Body of pancreas (tissue), 4 donors: ENCODE measurements around the gene PGP. TPM values are rescaled to one million over a fixed set of nuclear protein-coding genes. Genes with fewer than 3 reads are reported as not detected.

Source experiments
- ATAC-seq: fragments of 150-250 bp; one replicate; pipeline ENCODE4 v1.9.1; 2016
- DNase-seq, 4 donors: peaks; one replicate each; pipeline ENCODE4 v3.0.0-alpha.2; 2019
- H3K27ac ChIP-seq, 4 donors: fragments of 200-600 bp; sonication (generic); 1 replicate in 3 of 4; 2 replicates in 1 of 4; pipeline versions ENCODE4 v1.5.1 to v1.6.1; 2016 to 2019; ENCODE audit warnings: mild to moderate bottlenecking in 1 of 4, mixed read lengths in 1 of 4, moderate library complexity in 1 of 4
- H3K27me3 ChIP-seq, 2 donors: fragments of 200-600 bp; sonication (generic); one replicate each; pipeline ENCODE4 v1.6.0; 2016; ENCODE audit warnings: mild to moderate bottlenecking in 1 of 2
- H3K36me3 ChIP-seq, 2 donors: fragments of 200-600 bp; sonication (generic); replicated peaks in 1 of 2; 2 replicates each; pipeline ENCODE4 v1.5.1; 2016; ENCODE audit warnings: low read depth in 2 of 2; ENCODE audit not compliant: insufficient read depth in 1 of 2
- H3K4me1 ChIP-seq: fragments of 200-600 bp; sonication (generic); one replicate; pipeline ENCODE4 v1.6.0; 2016
- H3K4me3 ChIP-seq, 2 donors: fragments of 200-600 bp; sonication (generic); 1 replicate in 1 of 2; 2 replicates in 1 of 2; pipeline ENCODE4 v1.5.1; 2016 to 2019
- H3K9me3 ChIP-seq, 3 donors: fragments of 200-600 bp; sonication (generic); 1 replicate in 2 of 3; 2 replicates in 1 of 3; pipeline ENCODE4 v1.5.1; 2016
- POLR2A ChIP-seq, 3 donors: fragments of 450-650 bp; IDR thresholded peaks; one replicate each; pipeline ENCODE4 v1.6.1; 2016; ENCODE audit warnings: antibody characterized with exemption in 3 of 3, mild to moderate bottlenecking in 2 of 3
- WGBS, 2 donors: methylation state at CpG; one replicate each; pipeline ENCODE4 v1.1.5; 2017; 5-methylcytosine and 5-hydroxymethylcytosine counted together
- intact Hi-C: fragments of 100-400 bp; cut with DNase I; formaldehyde crosslinking; loops from one replicate; pipeline ENCODE4 v1.15.1; 2023
- total RNA-seq, 2 donors: library from RNA; depleted of rRNA; stranded (reverse); fragments of >200 nt; gene quantifications; one replicate each; pipeline ENCODE4 v1.1.0, GENCODE V29; 2016
- TF ChIP-seq, protein P1 (sequence below), 7 experiments: fragments of 450-650 bp in 4 of 7; fragments of 200-600 bp in 3 of 7; sonication (generic) in 3 of 7; IDR thresholded peaks; one replicate each; pipeline ENCODE4 v1.5.1; 2016 to 2019; ENCODE audit warnings: antibody characterized with exemption in 7 of 7

The PGP gene
- total RNA-seq, 2 donors from 2014 or later: 7.8 to 15.8 TPM

DNA sequence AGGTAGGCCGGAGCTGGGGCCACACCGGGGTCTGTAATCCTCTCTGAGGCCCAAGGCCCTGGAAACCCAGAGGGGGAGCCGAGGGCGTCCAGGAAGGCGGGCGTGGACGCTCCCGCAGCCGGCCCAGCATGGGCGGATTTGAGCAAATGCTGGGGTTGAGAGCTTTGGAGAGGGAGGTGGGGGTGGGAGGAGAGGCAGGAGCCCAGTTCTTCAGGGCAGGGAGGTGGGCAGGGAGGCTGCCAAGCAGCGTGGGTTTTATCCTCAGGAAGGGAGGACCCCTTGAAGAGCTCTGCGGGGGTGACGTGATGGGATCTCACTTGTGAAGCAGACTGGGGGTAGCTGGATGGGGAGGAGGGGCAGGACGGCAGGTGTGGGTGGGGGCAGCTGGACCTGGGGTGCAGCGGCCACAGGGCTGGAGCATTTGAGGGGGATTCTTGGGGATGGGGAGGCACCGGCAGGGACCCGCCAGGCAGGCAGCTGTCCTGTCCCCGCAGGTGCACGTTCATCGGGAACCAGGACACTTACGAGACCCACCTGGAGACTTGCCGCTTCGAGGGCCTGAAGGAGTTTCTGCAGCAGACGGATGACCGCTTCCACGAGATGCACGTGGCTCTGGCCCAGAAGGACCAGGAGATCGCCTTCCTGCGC, 41.8 kb downstream of the PGP start:
- H3K27ac ChIP-seq: no peak overlapping the region
- DNase-seq (no peak), ATAC-seq (no peak)
- 95 to 96% methylated on average over 10 to 29 of the region's 29 CpGs for WGBS, 2 donors
- intact Hi-C loops: no loop called here
- no peak for TF ChIP-seq POLR2A (IDR thresholded peaks at IDR 0.05)
- TF ChIP-seq, protein P1, sequence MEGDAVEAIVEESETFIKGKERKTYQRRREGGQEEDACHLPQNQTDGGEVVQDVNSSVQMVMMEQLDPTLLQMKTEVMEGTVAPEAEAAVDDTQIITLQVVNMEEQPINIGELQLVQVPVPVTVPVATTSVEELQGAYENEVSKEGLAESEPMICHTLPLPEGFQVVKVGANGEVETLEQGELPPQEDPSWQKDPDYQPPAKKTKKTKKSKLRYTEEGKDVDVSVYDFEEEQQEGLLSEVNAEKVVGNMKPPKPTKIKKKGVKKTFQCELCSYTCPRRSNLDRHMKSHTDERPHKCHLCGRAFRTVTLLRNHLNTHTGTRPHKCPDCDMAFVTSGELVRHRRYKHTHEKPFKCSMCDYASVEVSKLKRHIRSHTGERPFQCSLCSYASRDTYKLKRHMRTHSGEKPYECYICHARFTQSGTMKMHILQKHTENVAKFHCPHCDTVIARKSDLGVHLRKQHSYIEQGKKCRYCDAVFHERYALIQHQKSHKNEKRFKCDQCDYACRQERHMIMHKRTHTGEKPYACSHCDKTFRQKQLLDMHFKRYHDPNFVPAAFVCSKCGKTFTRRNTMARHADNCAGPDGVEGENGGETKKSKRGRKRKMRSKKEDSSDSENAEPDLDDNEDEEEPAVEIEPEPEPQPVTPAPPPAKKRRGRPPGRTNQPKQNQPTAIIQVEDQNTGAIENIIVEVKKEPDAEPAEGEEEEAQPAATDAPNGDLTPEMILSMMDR (IDR thresholded peaks at IDR 0.05): no peak
- H3K9me3 ChIP-seq: no peaks in the 10 kb centered on the region
- H3K27me3 ChIP-seq: no peaks in the 10 kb centered on the region
- no peak overlapping the region for H3K4me3 ChIP-seq
- H3K4me1 ChIP-seq: no peaks in the 10 kb centered on the region
- H3K36me3 ChIP-seq: peaks cover 10 to 27% of the 10 kb centered on the region in 2 donors

DNA sequence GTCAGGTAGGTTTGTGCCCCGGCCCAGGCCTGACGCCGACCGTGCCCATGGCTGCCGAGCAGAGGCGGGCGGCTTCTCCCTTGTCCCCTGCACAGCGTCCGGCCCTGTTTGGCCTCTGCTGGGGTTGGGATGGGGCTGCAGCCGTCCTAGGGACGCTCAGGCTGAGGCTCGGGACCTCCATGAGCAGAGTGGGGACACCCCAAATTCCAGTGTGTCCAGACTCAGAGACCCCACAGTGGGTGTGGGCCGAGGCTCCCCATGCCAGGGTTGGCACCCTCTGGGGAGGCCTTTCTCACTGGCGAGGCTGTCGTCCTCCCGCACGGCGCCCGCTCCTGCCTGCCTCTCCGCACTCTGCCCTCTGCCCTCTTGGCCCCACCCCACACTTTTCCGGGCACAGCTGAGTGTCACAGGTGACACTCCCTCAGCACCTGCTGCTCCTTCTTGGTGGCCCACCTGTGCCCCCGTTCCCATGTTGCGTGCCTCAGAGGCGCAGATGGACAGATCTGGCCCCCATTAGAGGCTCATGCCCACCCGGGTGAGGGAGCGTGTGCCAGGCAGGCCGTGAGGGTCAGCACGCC, 43.0 kb downstream of the PGP start:
- Histone ChIP-seq H3K27me3 (no peaks in the 10 kb centered on the region), H3K4me3 (no peak overlapping the region)
- ATAC-seq: no peak

DNA sequence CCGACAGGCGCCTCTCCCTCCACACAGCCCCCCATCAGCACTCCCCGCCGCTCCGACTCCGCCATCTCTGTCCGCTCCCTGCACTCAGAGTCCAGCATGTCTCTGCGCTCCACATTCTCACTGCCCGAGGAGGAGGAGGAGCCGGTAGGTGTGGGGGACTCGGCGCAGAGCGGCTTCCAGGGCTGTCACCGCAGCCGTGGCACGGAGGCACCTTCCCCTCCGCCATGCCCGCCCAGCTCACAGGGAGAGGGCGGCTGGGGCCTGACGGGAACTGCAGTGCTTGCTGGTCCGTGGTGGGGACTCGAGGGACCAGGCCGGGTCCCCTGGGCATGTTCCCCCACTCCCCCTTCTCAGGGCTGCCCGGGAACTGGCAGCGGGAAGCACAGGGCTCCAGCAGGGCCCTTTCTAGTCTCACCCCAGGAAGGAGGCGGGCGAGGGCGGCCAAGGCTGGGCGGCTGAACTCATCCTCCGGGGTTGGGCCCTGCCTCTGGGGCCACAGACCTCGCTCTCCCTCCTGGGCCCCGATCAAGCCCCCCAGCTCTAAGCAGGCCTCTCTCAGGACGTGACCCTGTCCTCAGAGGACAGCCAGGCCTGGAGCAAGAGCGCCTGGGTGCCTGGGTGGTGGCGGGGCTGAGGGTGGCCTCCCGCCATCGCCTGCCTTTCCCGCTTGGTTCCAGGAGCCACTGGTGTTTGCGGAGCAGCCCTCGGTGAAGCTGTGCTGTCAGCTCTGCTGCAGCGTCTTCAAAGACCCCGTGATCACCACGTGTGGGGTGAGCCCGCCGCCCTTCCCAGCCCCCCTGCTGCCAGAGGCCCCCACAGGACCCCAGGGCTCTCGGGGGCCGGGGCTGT, 43.8 kb downstream of the PGP start:
- Histone ChIP-seq H3K4me3 (no peak overlapping the region), H3K36me3 (peaks cover 7 to 23% of the 10 kb centered on the region in 2 donors), H3K27me3 (no peaks in the 10 kb centered on the region), H3K27ac (peak overlapping the region in 1 of 4 donors; percentile 18), H3K9me3 (no peaks in the 10 kb centered on the region), H3K4me1 (no peaks in the 10 kb centered on the region)
- ATAC-seq (no peak), DNase-seq (no peak)
- intact Hi-C loops: no loop called here
- 87 to 95% methylated on average over 9 to 39 of the region's 47 CpGs for WGBS, 2 donors
- TF ChIP-seq, protein P1 (IDR thresholded peaks at IDR 0.05): no peak
- TF ChIP-seq POLR2A (IDR thresholded peaks at IDR 0.05): no peak

More for the DNA sequence above, 43.0 kb downstream of the PGP start:
- no peaks in the 10 kb centered on the region for H3K4me1 ChIP-seq
- no peaks in the 10 kb centered on the region for H3K9me3 ChIP-seq
- no peak overlapping the region for H3K27ac ChIP-seq
- no peak for TF ChIP-seq POLR2A (IDR thresholded peaks at IDR 0.05)
- TF ChIP-seq, protein P1 (IDR thresholded peaks at IDR 0.05): no peak
- 92 to 93% methylated on average over 17 to 28 of the region's 28 CpGs for WGBS, 2 donors
- intact Hi-C loops: no loop called here
- no peak for DNase-seq
- peaks cover 10 to 27% of the 10 kb centered on the region in 2 donors for H3K36me3 ChIP-seq

DNA sequence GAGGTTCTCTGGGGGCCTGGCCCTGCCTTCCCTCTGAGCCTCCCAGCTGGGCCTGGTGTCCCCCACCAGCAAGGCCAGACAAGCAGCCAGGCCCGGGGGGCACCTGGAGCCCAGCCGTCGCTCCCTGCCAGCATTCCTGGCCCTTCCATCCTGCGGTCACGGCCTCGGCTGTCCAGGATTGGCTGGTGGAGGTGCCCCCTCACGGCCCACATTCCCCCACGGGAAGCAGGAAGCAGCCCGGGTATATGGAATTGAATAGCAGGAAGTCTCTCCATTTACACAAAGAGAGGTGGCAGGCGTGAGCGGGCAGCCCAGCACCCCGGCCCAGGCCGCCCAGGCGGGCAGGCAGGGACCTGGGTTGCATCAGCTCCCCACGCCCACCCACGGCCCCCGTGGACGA, 44.6 kb downstream of the PGP start:
- intact Hi-C loops: no loop called here
- no peak overlapping the region for H3K4me3 ChIP-seq
- no peaks in the 10 kb centered on the region for H3K4me1 ChIP-seq
- peak; percentile 28 for ATAC-seq
- no peaks in the 10 kb centered on the region for H3K9me3 ChIP-seq
- peaks cover 7 to 19% of the 10 kb centered on the region in 2 donors for H3K36me3 ChIP-seq
- DNase-seq: no peak
- H3K27me3 ChIP-seq: no peaks in the 10 kb centered on the region
- peak overlapping the region in 2 of 4 donors; percentile 30 to 39 for H3K27ac ChIP-seq
- 90 to 95% methylated on average over 18 of the region's 18 CpGs for WGBS, 2 donors
- TF ChIP-seq POLR2A (IDR thresholded peaks at IDR 0.05): peak in 1 of 3 donors; percentile 35
- TF ChIP-seq, protein P1 (IDR thresholded peaks at IDR 0.05): no peak
